Activated naive CD8-positive, alpha-beta T cell treated with anti-CD3 and anti-CD28 coated beads, Interleukin-2, amount 50 U/mL, for 16 hours (primary cell): ENCODE measurements around the gene CIAO2A.
"Not testable (repeated sequence)": the region's sequence is repeated elsewhere in the genome, so short reads cannot be mapped to it uniquely, and the experiment has no call there.

Experiments
- DNase-seq: peaks from one replicate; pipeline ENCODE4 v3.0.0-alpha.2; 2020; ENCODE audit warnings: low read depth, low spot score

The CIAO2A gene

DNA sequence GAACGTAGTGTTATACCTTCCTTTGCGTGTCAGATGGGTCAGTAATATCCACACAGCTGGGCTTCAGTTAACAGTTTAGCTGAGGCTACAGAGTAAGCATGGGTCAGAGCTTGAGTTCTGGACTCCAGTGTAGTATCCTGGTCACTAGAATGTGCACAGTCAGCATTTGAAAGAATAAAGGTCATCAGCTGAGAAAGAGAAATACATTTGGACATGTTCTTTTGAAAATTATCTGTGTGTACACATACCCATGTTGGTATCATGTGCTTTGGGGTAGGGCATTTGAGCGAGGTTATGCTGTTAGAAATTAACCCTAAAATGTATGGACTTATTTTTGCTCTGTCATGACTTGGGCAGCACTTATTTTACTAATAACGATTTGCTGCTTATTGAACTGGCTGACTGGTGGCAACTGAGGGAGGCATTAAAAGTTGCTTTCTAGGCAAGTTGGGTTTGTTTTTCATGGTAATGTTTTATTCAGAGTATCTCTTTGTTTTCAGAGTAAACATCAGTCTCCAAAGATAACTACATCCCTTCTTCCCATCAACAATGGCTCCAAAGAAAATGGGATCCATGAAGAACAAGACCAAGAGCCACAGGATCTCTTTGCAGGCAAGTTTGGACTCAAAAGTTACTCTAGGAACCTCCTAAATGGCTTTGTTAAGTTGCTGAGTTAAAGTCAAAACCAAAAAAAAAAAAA is 18.6 kb upstream of the CIAO2A start:
- DNase-seq: no peak

DNA sequence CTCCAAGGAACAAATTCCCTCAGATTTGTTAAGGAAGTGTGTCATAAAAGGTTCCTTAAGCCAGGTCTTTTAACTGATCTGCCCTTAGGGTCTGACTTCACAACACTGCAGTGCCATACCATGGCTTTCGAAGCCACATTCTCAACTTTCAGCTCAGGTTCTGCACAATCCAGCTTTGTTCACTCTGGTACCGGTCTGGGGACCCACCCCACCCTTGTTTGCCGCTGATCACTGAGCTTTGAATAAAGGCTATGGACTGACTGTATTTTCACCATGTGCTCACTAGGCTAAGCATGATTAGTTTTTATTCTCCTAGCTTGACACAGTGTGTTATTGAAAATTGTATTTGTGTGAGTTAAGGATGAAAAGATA is 18.0 kb upstream of the CIAO2A start:
- no peak for DNase-seq

DNA sequence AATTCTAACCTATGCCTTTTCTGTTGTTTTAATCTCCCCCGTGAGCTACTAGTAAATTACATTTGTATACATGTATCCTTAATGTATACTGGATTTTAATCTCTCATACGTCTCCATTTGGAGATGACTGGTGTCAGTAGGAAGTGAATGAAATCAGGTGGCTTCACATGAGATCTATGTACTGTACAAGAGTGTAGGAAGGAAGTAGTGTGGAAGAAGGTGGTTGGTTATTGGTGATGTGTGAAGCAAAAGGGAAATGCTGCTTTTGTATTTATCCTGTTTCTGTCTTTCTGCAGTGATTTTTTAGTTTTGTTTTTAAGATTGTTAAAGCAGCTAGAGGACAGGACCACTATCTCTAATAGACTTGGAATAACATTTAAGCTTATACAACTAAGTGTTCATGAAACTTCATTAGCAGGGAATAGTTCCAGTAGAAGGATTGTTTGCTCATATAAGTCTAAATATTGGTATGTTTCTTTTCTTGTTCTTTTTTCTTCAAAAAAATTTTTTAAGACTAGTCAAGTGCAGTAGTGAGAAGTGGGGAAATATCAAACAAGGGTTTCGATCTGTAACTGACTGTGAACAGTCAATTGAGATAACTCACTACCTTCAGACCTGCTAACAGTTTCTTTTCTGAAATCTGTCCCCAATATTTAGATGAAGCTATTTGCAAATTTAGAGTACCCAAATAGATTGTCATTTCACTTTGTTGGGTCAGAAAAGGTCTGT is 17.5 kb upstream of the CIAO2A start:
- DNase-seq: no peak

DNA sequence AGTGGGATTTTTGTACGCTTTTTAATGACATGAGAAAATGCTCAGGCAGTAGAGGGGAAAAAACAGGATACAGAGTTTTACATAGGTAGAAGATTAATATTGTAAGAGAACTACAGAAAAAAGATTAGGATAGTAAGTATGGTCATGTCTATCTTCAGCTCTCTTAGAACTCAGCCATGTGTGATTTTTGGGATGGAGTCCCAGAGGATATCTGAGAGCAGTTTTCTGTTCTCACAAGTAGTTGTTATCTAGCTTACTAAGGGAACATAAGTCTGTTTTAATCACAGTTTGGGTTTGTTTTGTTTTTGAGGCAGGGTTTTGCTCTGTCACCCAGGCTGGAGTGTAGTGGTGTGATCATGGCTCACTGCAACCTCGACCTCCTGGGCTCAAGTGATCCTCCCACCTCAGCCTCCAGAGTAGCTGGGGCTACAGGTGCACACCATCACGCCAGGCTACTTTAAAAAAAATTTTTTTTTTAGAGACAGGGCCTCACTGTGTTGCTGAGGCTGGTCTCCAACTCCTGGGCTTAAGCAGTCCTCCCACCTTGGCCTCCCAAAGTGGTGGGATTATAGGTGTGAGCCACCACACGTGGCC is 16.6 kb upstream of the CIAO2A start:
- DNase-seq: not testable (repeated sequence)

DNA sequence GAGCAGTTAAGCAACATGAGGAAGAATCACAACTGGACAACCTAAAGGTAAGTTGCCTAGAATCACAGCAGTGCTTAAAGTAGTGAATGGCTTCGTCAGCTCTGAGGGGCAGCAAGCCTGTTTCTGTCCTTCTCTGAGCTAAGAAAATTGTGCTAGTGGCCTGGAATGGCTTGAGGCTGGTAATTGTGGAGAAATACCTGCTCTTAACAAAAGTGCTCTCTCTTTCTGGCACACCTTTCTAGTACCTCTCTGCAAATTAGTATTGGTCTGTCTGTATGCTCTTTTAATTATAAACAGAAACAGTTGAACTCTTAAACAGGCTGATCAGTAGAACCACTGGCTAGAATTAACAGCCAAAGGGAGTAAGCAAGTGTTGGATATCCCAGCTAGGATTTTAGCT is 13.7 kb upstream of the CIAO2A start:
- DNase-seq: no peak

DNA sequence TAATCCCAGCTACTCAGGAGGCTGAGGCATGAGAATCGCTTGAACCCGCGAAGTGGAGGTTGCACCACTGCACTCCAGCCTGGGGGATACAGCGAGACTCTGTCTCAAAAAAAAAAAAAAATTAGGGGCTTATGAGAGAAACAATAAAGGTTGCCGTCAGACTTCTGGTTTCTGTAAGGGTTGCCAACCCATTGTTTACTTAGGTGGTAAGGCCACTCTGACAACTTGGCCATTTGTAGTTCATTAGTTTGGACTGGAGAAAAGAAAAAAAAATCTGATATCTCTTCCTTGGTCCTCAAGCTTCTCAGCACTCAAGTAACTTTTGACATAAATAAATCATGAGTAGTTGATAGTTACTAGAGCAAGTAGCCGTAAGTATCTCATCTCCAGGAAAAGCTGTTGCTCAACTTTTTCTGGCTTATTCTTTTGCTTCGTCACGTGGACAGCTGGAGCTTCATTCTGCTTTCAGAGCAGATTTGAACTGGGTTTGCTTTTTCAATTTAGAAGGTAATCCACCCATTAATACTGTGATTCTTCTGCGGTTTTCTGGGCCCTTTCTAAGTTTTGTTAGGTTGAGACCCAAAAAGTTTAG is 11.6 kb upstream of the CIAO2A start:
- DNase-seq: no peak

DNA sequence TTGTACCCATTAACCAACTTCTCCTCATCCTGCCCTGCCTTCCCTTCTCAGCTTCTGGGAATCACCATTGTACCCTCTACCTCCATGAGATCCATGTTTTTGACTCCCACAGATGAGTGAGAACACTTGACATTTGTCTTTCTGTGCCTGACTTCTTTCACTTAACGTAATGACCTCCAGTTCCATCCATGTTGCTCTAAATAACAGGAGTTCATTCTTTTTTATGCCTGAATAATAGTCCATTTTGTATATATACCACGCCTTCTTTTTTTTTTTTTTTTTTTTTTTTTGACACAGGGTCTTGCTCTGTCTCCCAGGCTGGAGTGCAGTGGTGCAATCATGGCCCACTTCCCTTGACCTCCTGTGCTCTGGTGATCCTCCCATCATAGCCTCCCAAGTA is 8.9 kb upstream of the CIAO2A start:
- no peak for DNase-seq

DNA sequence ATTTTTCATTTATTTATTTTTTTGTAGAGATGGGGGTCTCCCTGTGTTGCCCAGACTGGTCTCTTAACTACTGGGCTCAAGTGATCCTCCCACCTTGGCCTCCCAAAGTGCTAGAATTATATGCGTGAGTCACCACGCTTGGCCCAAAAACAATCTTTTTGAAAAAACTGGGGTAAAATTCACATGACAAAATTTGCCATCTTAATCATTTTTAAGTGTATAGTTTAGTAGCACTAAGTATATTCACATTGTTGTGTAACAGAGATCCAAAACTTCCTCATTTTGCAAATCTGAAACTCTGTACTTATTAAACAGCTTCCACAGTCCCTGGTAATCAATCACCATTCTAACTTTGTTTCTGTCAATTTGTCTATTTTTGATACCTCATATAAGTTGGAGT is 7.3 kb upstream of the CIAO2A start:
- DNase-seq: no peak

DNA sequence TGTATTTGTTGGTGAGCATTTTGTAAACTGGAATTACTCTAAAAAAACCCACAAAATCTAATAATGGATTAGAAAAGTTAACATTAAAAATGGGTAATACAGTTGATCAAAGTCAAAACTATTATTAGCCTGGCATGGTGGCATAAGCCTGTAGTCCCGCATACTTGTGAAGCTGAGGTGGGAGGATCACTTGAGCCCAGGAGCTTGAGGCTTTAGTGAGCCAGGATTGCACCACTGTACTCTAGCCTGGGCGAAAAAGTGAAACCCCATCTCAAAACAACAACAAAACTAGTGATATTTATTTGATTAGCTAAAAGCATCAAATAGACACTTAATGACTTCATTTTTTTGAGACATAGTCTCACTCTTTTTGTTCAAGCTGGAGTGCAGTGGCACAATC is 5.7 kb upstream of the CIAO2A start:
- no peak for DNase-seq

DNA sequence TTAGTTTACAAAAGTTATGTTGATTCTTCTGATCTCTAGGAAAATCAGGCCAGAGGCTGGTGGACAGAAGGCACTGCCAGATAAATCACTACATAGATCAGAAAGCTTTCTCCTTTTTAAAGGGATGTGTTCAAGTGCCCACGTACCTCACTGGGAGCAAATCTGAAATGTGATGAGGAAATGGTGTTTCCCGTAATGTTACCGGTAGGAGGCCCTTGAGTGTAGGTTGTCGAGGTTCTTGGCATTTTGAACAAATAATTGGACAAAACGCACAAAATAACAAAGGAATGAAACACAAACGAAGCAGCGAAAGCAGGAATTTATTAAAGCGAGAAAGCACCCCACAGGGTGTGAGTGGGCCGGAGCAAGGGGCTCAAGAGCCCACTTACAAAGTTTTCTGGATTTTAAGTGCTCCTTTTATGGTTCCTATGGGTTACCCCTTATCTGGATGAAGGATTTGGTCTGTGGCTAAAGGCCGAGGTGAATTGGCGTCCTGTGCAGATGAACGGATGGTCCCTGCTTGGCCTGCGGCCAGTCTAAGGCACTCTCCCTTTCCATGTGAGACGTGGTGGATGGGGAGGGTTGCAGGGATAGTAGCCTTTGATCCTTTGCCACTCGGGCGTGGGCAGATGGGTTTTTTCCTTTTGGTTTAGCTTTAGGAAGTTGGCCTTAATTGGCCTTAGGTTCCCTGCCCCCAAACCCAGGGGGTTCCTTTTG is 3.2 kb upstream of the CIAO2A start:
- no peak for DNase-seq

DNA sequence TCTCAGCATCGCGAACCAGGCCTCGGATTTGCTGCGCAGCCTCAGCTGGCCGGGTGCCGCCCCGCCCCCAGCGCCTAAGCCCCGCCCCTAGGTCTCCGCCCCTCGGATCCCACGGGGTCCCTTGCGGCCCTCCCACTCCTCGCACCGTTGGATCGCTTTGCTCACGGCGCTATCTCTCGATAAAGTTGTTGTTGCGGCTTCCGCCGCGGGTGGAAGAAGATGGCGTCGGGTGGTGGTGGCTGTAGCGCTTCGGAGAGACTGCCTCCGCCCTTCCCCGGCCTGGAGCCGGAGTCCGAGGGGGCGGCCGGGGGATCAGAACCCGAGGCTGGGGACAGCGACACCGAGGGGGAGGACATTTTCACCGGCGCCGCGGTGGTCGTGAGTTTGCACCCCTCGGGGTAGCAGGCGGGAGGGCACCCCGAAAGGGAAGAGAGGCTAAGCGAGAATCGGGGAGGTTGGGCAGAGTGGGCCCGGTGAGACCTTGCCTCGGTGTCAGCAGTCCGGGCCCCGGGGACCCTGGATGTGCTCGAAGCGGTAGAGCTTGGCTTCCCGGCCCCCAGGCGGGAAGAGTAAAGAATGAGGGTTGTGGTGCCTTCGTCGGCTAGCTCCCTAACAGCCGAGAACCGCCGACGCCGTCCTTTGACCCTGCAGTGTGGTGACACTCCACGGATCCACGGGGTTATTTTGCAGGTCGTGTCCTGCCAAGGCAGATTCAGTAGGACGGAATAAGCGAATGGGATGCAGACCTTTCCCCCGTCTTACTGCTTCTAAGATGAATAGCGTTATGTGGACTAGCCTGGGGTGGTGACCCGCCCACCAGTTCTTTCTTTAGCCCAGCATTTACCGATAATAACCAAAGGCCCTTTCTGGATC is 2.4 kb upstream of the CIAO2A start, which contains the start of gene SNX1:
SNX1 (plus strand) TSS at position 188 of the 873 bp plus-strand sequence; CDS start at position 220, 32 bp downstream.
- peak; percentile 81 for DNase-seq

DNA sequence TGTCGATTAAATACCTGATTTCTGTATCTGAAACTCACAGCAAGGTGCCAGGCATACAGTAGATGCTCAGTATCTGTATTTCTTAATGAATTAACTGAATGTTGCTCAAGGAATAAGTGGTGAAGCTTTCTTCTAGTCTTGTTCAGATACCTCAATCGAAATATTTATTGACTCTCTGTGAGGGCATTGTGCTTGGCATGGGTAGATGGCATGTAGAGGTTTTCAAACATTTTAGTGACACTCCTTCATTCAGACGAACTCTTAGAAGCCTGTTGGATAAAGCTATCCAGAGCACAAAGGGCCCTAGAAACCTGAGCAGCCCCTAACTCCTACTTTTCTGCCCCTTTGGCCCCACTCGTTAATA is 1.8 kb upstream of the CIAO2A start:
- no peak for DNase-seq

DNA sequence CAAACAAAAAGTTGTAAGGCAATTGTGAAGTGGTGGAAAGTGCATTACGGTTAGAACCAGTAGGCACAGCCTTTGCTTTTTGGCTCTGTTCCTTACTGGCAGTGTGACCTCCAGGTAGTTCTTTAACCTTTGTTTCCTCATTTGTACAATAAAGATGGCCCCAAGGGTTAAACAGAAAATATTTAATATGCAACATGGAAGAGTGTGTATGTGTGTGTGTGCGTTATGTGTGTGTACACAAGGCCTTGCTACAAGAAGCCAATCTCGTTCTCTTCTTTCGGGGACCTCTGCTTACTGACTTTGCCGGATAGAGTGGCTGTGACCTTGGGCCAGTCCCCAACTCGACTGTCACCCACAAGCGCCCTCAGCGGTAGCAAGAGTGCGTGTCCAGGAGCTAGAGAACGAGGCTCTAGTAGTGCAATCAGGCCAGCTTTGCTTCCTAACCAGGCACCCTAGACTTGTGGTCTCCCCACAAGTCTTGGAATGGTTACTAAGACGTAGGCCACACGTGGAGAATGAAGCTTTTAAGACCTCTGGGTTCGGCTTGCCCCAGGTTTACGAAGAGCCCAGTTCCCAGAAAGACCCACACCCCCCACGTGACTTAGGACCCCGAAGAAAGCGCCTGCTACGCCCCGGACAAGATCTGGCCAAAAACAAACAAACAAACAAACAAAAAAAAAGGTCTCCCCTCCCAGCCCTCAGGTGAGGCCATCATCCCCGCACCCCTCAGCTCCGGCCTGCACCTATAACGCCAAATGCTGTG is 593 bp downstream of the CIAO2A start:
- DNase-seq: no peak

DNA sequence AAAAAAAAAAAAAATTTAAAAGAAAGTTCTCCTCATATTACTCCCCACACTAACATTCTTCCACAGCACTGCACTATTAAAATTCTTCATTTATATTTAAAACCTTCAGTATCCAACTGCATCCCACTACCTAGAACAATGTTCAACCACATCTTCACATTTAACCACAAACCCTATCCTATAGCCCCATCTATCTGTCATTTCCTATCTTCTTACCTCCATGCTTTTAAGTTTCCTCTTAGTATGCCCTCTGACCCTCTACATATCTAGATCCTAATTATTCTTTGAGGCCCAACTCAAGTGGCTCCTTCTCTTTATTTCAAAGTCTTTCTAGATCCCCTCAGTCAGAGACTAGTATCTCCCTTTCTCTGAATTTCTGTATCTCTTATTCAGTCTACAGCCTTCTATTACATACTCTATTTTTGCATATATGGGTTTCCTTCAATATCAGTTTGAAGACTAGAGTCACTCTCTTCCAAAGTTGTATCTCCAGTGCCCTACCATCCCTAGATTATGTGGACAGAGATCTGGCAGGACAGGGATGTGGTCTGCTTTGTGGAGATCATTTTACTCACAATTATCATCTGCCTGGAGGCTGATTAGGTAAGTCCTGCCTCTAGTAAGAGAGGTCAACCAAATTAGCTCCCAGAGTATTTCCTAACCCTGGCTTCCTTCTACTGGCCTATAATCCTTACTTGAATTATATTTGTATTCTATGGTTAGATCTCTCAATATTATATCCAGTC is 1.4 kb downstream of the CIAO2A start:
- no peak for DNase-seq

DNA sequence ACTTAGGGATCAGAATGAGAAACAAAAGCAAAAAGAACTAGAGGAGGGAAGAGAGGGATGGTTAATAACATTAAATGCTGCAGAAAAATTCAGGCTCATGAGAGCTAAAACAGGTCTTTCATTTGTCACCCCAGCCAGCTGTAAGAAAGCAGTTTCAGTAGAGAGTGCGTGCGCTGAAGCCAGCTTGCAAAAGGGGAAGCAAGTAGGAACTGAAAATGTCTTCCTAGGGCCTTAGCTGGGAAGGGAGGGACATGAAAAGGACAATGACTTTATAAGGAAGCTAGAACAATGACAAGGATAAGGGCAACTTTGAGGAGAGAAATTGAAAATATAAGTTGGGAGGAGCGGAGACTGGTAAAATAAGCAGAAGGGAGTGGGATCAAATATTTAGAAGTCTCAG is 3.1 kb downstream of the CIAO2A start:
- DNase-seq: no peak

DNA sequence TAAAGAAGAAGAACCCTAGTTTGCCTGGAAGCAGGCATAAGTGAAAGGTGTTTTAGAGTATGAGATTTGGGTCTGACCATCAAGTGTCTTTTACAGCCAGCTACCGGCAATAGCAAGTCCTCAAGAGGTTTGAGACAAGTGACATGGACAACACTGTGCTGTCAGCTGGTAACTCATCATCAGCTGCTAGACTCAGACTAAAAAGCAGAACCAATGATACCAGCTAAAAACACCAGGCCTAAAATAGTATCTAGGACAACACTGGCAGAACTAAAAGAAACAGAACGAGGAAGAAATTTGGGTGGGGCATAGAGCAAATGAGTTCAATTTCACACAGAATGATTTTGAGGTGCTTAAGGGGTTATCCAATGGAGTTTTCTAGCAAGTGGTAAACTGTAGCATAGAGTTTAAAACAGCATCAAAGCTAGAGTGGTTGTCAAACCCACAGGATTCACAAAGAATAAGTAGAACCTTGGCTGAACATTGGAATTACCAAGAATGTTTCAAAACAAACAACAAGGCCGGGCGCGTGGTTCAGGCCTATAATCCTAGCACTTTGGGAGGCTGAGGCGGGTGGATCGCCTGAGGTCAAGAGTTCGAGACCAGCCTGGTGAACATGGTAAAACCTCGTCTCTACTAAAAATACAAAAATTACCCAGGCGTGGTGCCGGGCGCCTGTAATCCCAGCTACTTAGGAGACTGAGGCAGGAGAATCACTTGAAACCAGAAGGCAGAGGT is 3.9 kb downstream of the CIAO2A start:
- no peak for DNase-seq

DNA sequence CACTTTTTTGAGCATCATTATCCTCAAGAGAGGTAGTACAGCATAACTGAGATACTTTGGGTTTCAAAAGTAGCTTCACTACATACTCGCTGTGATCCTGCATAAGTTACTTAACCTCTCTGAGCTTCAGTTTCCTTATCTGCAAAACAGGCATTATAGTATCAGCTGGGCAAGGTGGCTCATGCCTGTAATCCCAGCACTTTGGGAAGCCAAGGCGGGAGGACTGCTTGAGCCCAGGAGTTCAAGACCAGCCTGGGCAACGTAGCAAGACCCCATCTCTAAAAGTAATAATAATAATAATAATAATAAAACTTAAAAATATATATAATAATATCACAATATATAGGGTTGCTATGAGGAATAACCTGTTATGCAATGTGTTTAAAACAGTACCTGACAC is 10.9 kb downstream of the CIAO2A start:
- no peak for DNase-seq

DNA sequence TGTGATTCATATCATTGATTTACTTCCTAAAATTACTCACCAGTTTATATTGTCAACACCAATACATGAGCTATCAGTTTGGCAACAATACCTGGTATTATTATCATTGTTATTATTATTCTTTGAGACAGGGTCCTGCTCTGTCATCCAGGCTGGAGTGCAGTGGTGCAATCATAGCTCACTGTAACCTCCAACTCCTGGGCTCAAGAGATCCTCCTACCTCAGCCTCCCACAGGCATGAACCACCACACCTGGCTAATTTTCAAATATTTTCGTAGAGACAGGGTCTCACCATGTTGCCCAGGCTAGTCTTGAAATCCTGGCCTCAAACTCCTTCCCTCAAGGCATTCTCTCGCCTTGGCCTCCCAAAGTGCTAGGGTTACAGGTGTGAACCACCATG is 20.1 kb downstream of the CIAO2A start:
- not testable (repeated sequence) for DNase-seq

DNA sequence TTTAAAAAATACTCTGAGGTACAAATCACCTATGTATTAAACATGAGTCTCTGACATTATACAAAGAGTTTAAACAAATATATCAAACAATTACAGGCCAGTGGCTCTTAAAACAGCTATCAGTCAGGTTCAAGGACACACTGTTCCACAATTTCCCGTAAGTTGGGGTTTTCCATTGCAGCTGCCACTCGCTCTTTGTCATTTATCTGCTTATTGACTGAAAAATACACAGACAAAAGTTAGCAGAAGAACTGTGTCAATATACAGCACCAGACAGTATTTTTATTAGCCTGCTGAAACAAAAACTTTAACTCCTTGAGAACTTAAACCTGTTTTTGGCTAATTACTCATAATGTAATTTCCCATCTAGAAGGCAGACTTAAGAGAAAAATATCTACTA is 20.8 kb downstream of the CIAO2A start:
- no peak for DNase-seq
